K562 (cell line): ENCODE results near the gene FGF22. TPM values are rescaled to one million over a fixed set of nuclear protein-coding genes. Genes with fewer than 3 reads are reported as not detected.

Experiments
- KAT8 ChIP-seq: fragments of 450-650 bp; IDR thresholded peaks from 2 replicates; pipeline ENCODE4 v1.6.1; 2016; ENCODE audit warnings: low read depth, mild to moderate bottlenecking
- NFATC3 ChIP-seq: fragments of 450-650 bp; IDR thresholded peaks from 2 replicates; pipeline ENCODE4 v1.6.1; 2017; ENCODE audit warnings: mild to moderate bottlenecking
- NRF1 ChIP-seq, 2 experiments: fragments of 450-650 bp; IDR thresholded peaks in 1 of 2; conservative IDR thresholded peaks in 1 of 2; 2 replicates each; pipeline ENCODE4 v1.6.1; 2014; ENCODE audit warnings: mild to moderate bottlenecking in 2 of 2
- RAD51 ChIP-seq: fragments of 450-650 bp; IDR thresholded peaks from 2 replicates; pipeline ENCODE4 v1.7.1; 2016; ENCODE audit warnings: low read depth, mild to moderate bottlenecking, borderline replicate concordance
- RCOR1 ChIP-seq, 2 experiments: IDR thresholded peaks; 2 replicates each; pipeline ENCODE4 v1.6.1; 2012; ENCODE audit warnings: low read depth in 2 of 2, low read length in 2 of 2, borderline replicate concordance in 1 of 2, improper control_type of control experiment in 1 of 2
- REST ChIP-seq, 2 experiments: fragments of 450-650 bp; formaldehyde crosslinking in 1 of 2; IDR thresholded peaks; 2 replicates each; pipeline versions ENCODE4 v1.4.0 to v1.6.1; 2014 to 2020; ENCODE audit warnings: mild to moderate bottlenecking in 2 of 2, borderline replicate concordance in 1 of 2, low read depth in 1 of 2
- RREB1 ChIP-seq: fragments of 250-450 bp; sonication (Bioruptor Pico); IDR thresholded peaks from 2 replicates; pipeline ENCODE4 v1.4.0; 2020
- SMC3 ChIP-seq: conservative IDR thresholded peaks from 2 replicates; pipeline ENCODE4 v1.6.1; 2011; ENCODE audit warnings: low read depth, low read length, improper control_type of control experiment; ENCODE audit not compliant: insufficient read depth
- TBP ChIP-seq: optimal IDR thresholded peaks from 2 replicates; pipeline ENCODE3; 2011; ENCODE audit warnings: low read depth, low read length, improper control_type of control experiment
- ZBTB7A ChIP-seq: IDR thresholded peaks from 2 replicates; pipeline ENCODE4 v1.6.1; 2011; ENCODE audit warnings: low read depth, mild to moderate bottlenecking, low read length, moderate library complexity, borderline replicate concordance; ENCODE audit not compliant: control insufficient read depth
- polyA plus RNA-seq, 8 experiments: library from polyadenylated mRNA; depleted of rRNA in 4 of 8; stranded (reverse) in 5 of 8; unstranded in 3 of 8; fragments of >200 nt; fragmentation: Nextera tagmentation in 2 of 8; fragmentation: Illumina TruSeq in 1 of 8; extraction: Ambion mirVana in 2 of 8; extraction: Trizol in 1 of 8; gene quantifications; 2 replicates each; pipeline versions ENCODE4 v1.2.1 to v1.2.3, GENCODE V29; 2011 to 2014; ENCODE audit warnings: inconsistent platforms in 1 of 8, missing spikeins in 1 of 8
- total RNA-seq, 7 experiments: library from RNA; depleted of rRNA in 6 of 7; stranded (reverse); fragments of >200 nt in 6 of 7; fragmentation: Illumina TruSeq in 2 of 7; extraction: Trizol in 2 of 7; gene quantifications; 2 replicates each; pipeline versions ENCODE4 v1.2.1 to v1.2.3, GENCODE V29; 2011 to 2021; ENCODE audit warnings: low replicate concordance in 1 of 7
- TF ChIP-seq, protein P1 (sequence below): sonication (generic); formaldehyde crosslinking; IDR thresholded peaks from 2 replicates; pipeline ENCODE4 v1.8.1; 2023; ENCODE audit warnings: mild to moderate bottlenecking, missing genetic modification reagents

Gene FGF22
- total and polyA plus RNA-seq, 9 of the 15 experiments (the other 6 are each of a cell fraction or from before 2014, with no cell fraction given), result 0.14 to 2.2 (median 0.86) TPM; not detected in 4

- TF ChIP-seq RREB1, result peak; percentile 44; the same call in 1 of the 2 replicates
- TF ChIP-seq RAD51, result peak; percentile 92
- no peak for TF ChIP-seq KAT8
- TF ChIP-seq ZBTB7A, result peak; percentile 90
- TF ChIP-seq TBP, result peak; percentile 60
- TF ChIP-seq NFATC3, result no peak
- TF ChIP-seq RCOR1 (IDR thresholded peaks at IDR 0.05; ENCODE audit: borderline replicate concordance in 1 of 2, low read depth in 2 of 2, low read length in 2 of 2), result peak in 1 of 2 experiments; percentile 65; a peak in 1 of 4 replicates
- TF ChIP-seq SMC3, result 0 out of 2 replicates have a peak, but pooled peaks have one; percentile 21
- peak; percentile 53 for TF ChIP-seq REST (IDR thresholded peaks at IDR 0.05; ENCODE audit: borderline replicate concordance)
- TF ChIP-seq REST (CRISPR knock-in tag; IDR thresholded peaks at IDR 0.05; ENCODE audit: low read depth), result 0 out of 2 replicates have a peak, but pooled peaks have one; percentile 75
- TF ChIP-seq, protein P1, sequence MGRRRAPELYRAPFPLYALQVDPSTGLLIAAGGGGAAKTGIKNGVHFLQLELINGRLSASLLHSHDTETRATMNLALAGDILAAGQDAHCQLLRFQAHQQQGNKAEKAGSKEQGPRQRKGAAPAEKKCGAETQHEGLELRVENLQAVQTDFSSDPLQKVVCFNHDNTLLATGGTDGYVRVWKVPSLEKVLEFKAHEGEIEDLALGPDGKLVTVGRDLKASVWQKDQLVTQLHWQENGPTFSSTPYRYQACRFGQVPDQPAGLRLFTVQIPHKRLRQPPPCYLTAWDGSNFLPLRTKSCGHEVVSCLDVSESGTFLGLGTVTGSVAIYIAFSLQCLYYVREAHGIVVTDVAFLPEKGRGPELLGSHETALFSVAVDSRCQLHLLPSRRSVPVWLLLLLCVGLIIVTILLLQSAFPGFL, result 0 out of 2 replicates have a peak, but pooled peaks have one; percentile 57
- TF ChIP-seq NRF1 (conservative IDR thresholded peaks at IDR 0.05 in 1 of 2, IDR thresholded peaks at IDR 0.05 in 1 of 2), result peak; percentile 81 to 84
Measured at GRCh38 chr19:680287-681028, 40.8 kb downstream of the FGF22 start (continued).
